ENCODE measurements around the gene HTRA3. TPM values are rescaled to one million over a fixed set of nuclear protein-coding genes. Genes with fewer than 3 reads are reported as not detected.

Gene HTRA3
- total RNA-seq, 1 experiment from 2014 or later = 2.3 TPM

DNA sequence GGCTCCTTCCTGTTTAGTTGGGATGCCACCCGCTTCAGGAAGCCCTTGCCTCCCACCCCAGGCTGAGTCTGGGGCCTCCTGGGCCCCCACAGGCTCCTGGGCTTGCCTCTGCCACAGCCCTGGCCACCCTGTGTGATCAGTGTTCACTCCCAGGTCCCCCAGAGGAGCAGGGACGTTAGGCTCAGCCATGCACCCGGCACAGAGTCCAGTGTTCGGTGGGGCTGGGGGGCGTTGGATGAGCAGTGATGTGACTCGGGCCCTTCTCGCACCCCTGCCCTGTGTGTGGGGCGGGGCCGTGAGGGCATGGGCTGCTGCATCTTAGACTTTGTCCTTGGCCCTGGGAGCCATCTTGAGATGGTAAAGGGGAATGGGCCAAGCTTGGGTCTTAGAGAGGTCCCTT is 29.9 kb upstream of the HTRA3 start (continued):
- TF ChIP-seq, protein P1, sequence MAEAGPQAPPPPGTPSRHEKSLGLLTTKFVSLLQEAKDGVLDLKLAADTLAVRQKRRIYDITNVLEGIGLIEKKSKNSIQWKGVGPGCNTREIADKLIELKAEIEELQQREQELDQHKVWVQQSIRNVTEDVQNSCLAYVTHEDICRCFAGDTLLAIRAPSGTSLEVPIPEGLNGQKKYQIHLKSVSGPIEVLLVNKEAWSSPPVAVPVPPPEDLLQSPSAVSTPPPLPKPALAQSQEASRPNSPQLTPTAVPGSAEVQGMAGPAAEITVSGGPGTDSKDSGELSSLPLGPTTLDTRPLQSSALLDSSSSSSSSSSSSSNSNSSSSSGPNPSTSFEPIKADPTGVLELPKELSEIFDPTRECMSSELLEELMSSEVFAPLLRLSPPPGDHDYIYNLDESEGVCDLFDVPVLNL (CRISPR knock-in tag; IDR thresholded peaks at IDR 0.05; ENCODE audit: borderline replicate concordance, low read depth) = no peak
- TF ChIP-seq TCF7 (CRISPR knock-in tag; IDR thresholded peaks at IDR 0.05; ENCODE audit: low read depth) = no peak
- TF ChIP-seq, protein P2, sequence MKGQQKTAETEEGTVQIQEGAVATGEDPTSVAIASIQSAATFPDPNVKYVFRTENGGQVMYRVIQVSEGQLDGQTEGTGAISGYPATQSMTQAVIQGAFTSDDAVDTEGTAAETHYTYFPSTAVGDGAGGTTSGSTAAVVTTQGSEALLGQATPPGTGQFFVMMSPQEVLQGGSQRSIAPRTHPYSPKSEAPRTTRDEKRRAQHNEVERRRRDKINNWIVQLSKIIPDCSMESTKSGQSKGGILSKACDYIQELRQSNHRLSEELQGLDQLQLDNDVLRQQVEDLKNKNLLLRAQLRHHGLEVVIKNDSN (CRISPR knock-in tag; IDR thresholded peaks at IDR 0.05) = no peak
- TF ChIP-seq, protein P3, sequence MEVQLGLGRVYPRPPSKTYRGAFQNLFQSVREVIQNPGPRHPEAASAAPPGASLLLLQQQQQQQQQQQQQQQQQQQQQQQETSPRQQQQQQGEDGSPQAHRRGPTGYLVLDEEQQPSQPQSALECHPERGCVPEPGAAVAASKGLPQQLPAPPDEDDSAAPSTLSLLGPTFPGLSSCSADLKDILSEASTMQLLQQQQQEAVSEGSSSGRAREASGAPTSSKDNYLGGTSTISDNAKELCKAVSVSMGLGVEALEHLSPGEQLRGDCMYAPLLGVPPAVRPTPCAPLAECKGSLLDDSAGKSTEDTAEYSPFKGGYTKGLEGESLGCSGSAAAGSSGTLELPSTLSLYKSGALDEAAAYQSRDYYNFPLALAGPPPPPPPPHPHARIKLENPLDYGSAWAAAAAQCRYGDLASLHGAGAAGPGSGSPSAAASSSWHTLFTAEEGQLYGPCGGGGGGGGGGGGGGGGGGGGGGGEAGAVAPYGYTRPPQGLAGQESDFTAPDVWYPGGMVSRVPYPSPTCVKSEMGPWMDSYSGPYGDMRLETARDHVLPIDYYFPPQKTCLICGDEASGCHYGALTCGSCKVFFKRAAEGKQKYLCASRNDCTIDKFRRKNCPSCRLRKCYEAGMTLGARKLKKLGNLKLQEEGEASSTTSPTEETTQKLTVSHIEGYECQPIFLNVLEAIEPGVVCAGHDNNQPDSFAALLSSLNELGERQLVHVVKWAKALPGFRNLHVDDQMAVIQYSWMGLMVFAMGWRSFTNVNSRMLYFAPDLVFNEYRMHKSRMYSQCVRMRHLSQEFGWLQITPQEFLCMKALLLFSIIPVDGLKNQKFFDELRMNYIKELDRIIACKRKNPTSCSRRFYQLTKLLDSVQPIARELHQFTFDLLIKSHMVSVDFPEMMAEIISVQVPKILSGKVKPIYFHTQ (CRISPR knock-in tag; IDR thresholded peaks at IDR 0.05) = no peak
- TF ChIP-seq, protein P4, sequence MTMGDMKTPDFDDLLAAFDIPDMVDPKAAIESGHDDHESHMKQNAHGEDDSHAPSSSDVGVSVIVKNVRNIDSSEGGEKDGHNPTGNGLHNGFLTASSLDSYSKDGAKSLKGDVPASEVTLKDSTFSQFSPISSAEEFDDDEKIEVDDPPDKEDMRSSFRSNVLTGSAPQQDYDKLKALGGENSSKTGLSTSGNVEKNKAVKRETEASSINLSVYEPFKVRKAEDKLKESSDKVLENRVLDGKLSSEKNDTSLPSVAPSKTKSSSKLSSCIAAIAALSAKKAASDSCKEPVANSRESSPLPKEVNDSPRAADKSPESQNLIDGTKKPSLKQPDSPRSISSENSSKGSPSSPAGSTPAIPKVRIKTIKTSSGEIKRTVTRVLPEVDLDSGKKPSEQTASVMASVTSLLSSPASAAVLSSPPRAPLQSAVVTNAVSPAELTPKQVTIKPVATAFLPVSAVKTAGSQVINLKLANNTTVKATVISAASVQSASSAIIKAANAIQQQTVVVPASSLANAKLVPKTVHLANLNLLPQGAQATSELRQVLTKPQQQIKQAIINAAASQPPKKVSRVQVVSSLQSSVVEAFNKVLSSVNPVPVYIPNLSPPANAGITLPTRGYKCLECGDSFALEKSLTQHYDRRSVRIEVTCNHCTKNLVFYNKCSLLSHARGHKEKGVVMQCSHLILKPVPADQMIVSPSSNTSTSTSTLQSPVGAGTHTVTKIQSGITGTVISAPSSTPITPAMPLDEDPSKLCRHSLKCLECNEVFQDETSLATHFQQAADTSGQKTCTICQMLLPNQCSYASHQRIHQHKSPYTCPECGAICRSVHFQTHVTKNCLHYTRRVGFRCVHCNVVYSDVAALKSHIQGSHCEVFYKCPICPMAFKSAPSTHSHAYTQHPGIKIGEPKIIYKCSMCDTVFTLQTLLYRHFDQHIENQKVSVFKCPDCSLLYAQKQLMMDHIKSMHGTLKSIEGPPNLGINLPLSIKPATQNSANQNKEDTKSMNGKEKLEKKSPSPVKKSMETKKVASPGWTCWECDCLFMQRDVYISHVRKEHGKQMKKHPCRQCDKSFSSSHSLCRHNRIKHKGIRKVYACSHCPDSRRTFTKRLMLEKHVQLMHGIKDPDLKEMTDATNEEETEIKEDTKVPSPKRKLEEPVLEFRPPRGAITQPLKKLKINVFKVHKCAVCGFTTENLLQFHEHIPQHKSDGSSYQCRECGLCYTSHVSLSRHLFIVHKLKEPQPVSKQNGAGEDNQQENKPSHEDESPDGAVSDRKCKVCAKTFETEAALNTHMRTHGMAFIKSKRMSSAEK (CRISPR knock-in tag; IDR thresholded peaks at IDR 0.05; ENCODE audit: borderline replicate concordance) = no peak
- no peak for TF ChIP-seq TEAD1 (CRISPR knock-in tag; IDR thresholded peaks at IDR 0.05)
- no peak for TF ChIP-seq ZNF263 (CRISPR knock-in tag; IDR thresholded peaks at IDR 0.05; ENCODE audit: low read depth)
- no peak for TF ChIP-seq NR3C1 (CRISPR knock-in tag; conservative IDR thresholded peaks at IDR 0.05; ENCODE audit: low read depth)
- no peak for TF ChIP-seq ZNF416 (CRISPR knock-in tag; IDR thresholded peaks at IDR 0.05)

DNA sequence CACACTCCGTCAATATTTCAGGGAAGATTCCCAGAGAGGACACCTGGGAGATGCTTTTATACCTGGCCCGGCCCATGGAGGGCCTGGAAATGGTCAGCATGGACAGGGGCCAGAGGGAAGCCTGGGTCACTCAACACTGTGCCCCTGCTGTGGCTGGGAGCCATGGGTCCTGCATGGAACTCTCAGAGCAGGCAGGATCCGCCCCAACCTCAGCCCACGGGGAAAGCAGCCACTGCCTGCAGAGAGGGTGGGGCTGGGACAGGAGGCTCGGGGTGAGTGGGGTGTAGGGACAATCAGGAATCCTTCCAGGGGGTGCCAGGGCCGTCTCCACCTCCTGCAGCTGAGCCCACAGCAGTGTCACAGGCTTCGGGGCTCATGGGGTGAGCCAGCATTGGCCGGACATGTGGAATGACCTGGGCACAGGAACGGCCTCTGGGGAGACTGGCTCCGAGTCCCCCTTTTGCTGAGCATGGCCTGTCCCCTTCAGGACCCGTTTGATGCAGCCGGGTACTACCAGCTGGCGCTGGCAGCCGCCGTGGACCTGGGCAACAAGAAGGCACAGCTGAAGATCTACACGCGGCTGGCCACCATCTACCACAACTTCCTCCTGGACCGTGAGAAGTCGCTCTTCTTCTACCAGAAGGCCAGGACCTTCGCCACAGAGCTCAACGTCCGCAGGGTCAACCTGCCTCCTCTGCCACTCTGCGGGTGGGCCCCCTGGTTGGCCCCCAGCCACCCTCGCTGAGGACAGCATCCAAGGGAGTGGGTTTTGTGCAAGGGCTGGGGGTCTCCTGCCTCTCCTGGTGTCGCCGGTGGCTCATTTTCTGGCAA is 29.1 kb upstream of the HTRA3 start:
- POLR2A ChIA-PET = no interaction called here
- TF ChIP-seq, protein P5, sequence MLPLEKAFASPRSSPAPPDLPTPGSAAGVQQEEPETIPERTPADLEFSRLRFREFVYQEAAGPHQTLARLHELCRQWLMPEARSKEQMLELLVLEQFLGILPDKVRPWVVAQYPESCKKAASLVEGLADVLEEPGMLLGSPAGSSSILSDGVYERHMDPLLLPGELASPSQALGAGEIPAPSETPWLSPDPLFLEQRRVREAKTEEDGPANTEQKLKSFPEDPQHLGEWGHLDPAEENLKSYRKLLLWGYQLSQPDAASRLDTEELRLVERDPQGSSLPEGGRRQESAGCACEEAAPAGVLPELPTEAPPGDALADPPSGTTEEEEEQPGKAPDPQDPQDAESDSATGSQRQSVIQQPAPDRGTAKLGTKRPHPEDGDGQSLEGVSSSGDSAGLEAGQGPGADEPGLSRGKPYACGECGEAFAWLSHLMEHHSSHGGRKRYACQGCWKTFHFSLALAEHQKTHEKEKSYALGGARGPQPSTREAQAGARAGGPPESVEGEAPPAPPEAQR (CRISPR knock-in tag; IDR thresholded peaks at IDR 0.05) = no peak
- TF ChIP-seq, protein P6, sequence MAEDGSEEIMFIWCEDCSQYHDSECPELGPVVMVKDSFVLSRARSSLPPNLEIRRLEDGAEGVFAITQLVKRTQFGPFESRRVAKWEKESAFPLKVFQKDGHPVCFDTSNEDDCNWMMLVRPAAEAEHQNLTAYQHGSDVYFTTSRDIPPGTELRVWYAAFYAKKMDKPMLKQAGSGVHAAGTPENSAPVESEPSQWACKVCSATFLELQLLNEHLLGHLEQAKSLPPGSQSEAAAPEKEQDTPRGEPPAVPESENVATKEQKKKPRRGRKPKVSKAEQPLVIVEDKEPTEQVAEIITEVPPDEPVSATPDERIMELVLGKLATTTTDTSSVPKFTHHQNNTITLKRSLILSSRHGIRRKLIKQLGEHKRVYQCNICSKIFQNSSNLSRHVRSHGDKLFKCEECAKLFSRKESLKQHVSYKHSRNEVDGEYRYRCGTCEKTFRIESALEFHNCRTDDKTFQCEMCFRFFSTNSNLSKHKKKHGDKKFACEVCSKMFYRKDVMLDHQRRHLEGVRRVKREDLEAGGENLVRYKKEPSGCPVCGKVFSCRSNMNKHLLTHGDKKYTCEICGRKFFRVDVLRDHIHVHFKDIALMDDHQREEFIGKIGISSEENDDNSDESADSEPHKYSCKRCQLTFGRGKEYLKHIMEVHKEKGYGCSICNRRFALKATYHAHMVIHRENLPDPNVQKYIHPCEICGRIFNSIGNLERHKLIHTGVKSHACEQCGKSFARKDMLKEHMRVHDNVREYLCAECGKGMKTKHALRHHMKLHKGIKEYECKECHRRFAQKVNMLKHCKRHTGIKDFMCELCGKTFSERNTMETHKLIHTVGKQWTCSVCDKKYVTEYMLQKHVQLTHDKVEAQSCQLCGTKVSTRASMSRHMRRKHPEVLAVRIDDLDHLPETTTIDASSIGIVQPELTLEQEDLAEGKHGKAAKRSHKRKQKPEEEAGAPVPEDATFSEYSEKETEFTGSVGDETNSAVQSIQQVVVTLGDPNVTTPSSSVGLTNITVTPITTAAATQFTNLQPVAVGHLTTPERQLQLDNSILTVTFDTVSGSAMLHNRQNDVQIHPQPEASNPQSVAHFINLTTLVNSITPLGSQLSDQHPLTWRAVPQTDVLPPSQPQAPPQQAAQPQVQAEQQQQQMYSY (CRISPR knock-in tag; IDR thresholded peaks at IDR 0.05) = no peak
- TF ChIP-seq, protein P2 (CRISPR knock-in tag; IDR thresholded peaks at IDR 0.05) = no peak
- TF ChIP-seq, protein P7, sequence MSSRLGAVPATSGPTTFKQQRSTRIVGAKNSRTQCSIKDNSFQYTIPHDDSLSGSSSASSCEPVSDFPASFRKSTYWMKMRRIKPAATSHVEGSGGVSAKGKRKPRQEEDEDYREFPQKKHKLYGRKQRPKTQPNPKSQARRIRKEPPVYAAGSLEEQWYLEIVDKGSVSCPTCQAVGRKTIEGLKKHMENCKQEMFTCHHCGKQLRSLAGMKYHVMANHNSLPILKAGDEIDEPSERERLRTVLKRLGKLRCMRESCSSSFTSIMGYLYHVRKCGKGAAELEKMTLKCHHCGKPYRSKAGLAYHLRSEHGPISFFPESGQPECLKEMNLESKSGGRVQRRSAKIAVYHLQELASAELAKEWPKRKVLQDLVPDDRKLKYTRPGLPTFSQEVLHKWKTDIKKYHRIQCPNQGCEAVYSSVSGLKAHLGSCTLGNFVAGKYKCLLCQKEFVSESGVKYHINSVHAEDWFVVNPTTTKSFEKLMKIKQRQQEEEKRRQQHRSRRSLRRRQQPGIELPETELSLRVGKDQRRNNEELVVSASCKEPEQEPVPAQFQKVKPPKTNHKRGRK (CRISPR knock-in tag; IDR thresholded peaks at IDR 0.05; ENCODE audit: borderline replicate concordance) = no peak
- TF ChIP-seq, protein P8, sequence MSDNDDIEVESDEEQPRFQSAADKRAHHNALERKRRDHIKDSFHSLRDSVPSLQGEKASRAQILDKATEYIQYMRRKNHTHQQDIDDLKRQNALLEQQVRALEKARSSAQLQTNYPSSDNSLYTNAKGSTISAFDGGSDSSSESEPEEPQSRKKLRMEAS (CRISPR knock-in tag; IDR thresholded peaks at IDR 0.05) = no peak
- TF ChIP-seq FOXK1 (CRISPR knock-in tag; IDR thresholded peaks at IDR 0.05) (no peak), CREM (CRISPR knock-in tag; IDR thresholded peaks at IDR 0.05) (no peak)

More for the DNA sequence above, 29.1 kb upstream of the HTRA3 start:
- DNase-seq (ENCODE audit: low spot score) = no peak
- Mint-ChIP-seq H3K27me3 (ENCODE audit: low read depth) (no peaks in the 10 kb centered on the region; the same call in 1 of the 2 replicates), H3K27ac (no peak overlapping the region), H3K9me3 (no peaks in the 10 kb centered on the region), H3K36me3 (no peaks in the 10 kb centered on the region), H3K4me1 (no peaks in the 10 kb centered on the region), H3K4me3 (no peak overlapping the region)
- ATAC-seq = no peak
- CTCF ChIA-PET = interaction anchor here (0.7 to 3.2 kb wide), 5 partner anchors 27 to 162 kb away, joined by 3 to 30 read pairs (median 4); no protein-coding TSS in a partner anchor
